HG03025 (cell line): ENCODE measurements around the gene TSPYL2.

Source experiments
- ATAC-seq: cut with Tn5 transposase; IDR thresholded peaks from one replicate; pipeline ENCODE4 v1.9.1; 2021; ENCODE audit warnings: mild to moderate bottlenecking, moderate library complexity; ENCODE audit not compliant: unreplicated experiment, low FRiP score

TSPYL2 gene

GRCh38 chrX:53078943-53079342 lies 3.2 kb upstream of the TSPYL2 start:
- no peak for ATAC-seq

- no peak for ATAC-seq
Observed at GRCh38 chrX:53080628-53081580, 1.3 kb upstream of the TSPYL2 start.

GRCh38 chrX:53082773-53083616 lies 828 bp downstream of the TSPYL2 start:
- no peak for ATAC-seq

- no peak for ATAC-seq
Observed at GRCh38 chrX:53084043-53084570, 1.9 kb downstream of the TSPYL2 start.

GRCh38 chrX:53084863-53085262 lies 2.7 kb downstream of the TSPYL2 start:
- ATAC-seq: no peak

- ATAC-seq: no peak
Observed at GRCh38 chrX:53085661-53086229, 3.6 kb downstream of the TSPYL2 start.

- ATAC-seq: no peak
Observed at GRCh38 chrX:53086464-53086863, 4.3 kb downstream of the TSPYL2 start.

- no peak for ATAC-seq
Observed at GRCh38 chrX:53087388-53087831, 5.2 kb downstream of the TSPYL2 start.

GRCh38 chrX:53088136-53088974 lies 6.2 kb downstream of the TSPYL2 start:
- ATAC-seq: no peak

GRCh38 chrX:53089224-53089842 lies 7.2 kb downstream of the TSPYL2 start:
- ATAC-seq: no peak

- ATAC-seq: no peak
Observed at GRCh38 chrX:53089925-53090324, 7.8 kb downstream of the TSPYL2 start.

GRCh38 chrX:53091354-53091753 lies 9.2 kb downstream of the TSPYL2 start:
- no peak for ATAC-seq

GRCh38 chrX:53093177-53093655 lies 11.0 kb downstream of the TSPYL2 start:
- ATAC-seq: no peak

- peak; percentile 69 for ATAC-seq
Observed at GRCh38 chrX:53093748-53094581, 11.8 kb downstream of the TSPYL2 start, which contains the start of gene KANTR. KANTR (plus strand) TSS chrX:53094142; CDS start chrX:53124273, 30,131 bp downstream.

- no peak for ATAC-seq
Observed at GRCh38 chrX:53094582-53094905, 12.4 kb downstream of the TSPYL2 start.

GRCh38 chrX:53095796-53096195 lies 13.6 kb downstream of the TSPYL2 start:
- ATAC-seq: no peak

- ATAC-seq: no peak
Observed at GRCh38 chrX:53114864-53115549, 32.8 kb downstream of the TSPYL2 start.

GRCh38 chrX:53115550-53115874 lies 33.3 kb downstream of the TSPYL2 start:
- no peak for ATAC-seq
